Measurements from ENCODE around the gene PLEKHB1. TPM values are rescaled to one million over a fixed set of nuclear protein-coding genes. Genes with fewer than 3 reads are reported as not detected.

PLEKHB1 gene
- total RNA-seq, 4 donors from 2014 or later: 0.22 to 5.6 (median 2.2) TPM

DNA sequence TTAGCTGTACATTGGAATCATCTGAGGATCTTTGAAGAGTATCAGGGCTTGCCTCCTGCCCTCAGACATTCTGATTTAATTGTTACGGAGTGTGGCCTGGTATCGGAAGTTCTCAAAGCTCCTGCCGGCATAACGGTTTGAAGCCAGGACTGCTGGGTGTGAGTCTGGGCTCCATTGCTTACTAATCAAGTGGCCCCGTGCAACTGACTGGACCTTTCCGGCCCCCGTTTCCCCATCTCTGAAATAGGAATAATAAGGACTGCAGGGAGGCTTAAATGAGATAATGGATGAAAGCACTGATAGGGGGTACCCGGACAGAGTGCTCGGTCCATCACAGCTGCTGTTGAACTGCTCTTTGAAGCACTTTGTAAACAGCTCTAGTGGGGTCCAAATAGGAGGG, 1.7 kb downstream of the PLEKHB1 start:
- Histone ChIP-seq H3K36me3 (no peaks in the 10 kb centered on the region), H3K4me1 (peaks cover 8 to 16% (median 9%) of the 10 kb centered on the region in 3 donors), H3K27ac (no peak overlapping the region), H3K4me3 (peak overlapping the region in 1 of 4 donors; percentile 59), H3K27me3 (peaks cover 0 to 38% (median 0%) of the 10 kb centered on the region in 4 donors), H3K9me3 (no peaks in the 10 kb centered on the region)
- intact Hi-C loops (cut with DNase I): no loop called here
- DNase-seq: no peak
- TF ChIP-seq POLR2A (IDR thresholded peaks at IDR 0.05): no peak
- WGBS, 2 donors: 91 to 93% methylated on average over 9 of the region's 9 CpGs

DNA sequence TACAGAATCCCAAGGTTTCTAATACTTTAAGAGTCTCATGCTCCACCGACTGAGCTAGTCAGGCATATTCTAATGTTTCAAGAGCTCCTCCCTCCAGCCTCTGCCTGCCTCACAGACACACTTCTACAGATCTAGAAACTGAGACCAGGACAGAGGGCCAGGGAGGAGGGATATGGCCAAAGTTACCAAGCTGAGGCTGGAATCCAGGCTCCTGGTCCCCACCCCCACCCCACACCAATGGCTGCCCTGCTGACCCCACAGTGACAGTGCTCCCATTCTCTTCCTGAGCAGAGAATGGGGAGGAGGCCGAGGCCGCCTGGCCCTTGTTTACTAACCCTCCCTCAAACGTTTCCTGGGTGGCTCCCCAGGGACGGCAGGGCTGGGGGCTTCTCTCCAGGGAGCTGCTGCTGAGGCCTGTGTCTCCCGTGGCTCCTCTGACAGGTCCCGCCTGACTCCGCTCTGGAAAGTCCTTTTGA, 2.2 kb downstream of the PLEKHB1 start:
- no peak for DNase-seq
- TF ChIP-seq POLR2A (IDR thresholded peaks at IDR 0.05) (no peak), CTCF (IDR thresholded peaks at IDR 0.05) (no peak)
- H3K27me3 ChIP-seq: peaks cover 0 to 38% (median 0%) of the 10 kb centered on the region in 4 donors
- intact Hi-C loops (cut with DNase I): no loop called here
- 43 to 70% methylated on average over 1 of the region's 8 CpGs for WGBS, 2 donors
- no peaks in the 10 kb centered on the region for H3K9me3 ChIP-seq
- no peaks in the 10 kb centered on the region for H3K36me3 ChIP-seq
- H3K27ac ChIP-seq: no peak overlapping the region
- peaks cover 8 to 16% (median 9%) of the 10 kb centered on the region in 3 donors for H3K4me1 ChIP-seq
- H3K4me3 ChIP-seq: no peak overlapping the region

GRCh38 chr11:73649206-73649605, 2.8 kb downstream of the PLEKHB1 start:
- intact Hi-C loops (cut with DNase I): no loop called here
- no peaks in the 10 kb centered on the region for H3K36me3 ChIP-seq
- peaks cover 8 to 16% (median 9%) of the 10 kb centered on the region in 3 donors for H3K4me1 ChIP-seq
- H3K27ac ChIP-seq: no peak overlapping the region
- no peak overlapping the region for H3K4me3 ChIP-seq
- TF ChIP-seq CTCF (IDR thresholded peaks at IDR 0.05) (no peak), POLR2A (IDR thresholded peaks at IDR 0.05) (no peak)
- no peaks in the 10 kb centered on the region for H3K9me3 ChIP-seq
- peaks cover 0 to 32% (median 0%) of the 10 kb centered on the region in 4 donors for H3K27me3 ChIP-seq
- WGBS, 2 donors: 70 to 82% methylated on average over 7 of the region's 9 CpGs
- no peak for DNase-seq

DNA sequence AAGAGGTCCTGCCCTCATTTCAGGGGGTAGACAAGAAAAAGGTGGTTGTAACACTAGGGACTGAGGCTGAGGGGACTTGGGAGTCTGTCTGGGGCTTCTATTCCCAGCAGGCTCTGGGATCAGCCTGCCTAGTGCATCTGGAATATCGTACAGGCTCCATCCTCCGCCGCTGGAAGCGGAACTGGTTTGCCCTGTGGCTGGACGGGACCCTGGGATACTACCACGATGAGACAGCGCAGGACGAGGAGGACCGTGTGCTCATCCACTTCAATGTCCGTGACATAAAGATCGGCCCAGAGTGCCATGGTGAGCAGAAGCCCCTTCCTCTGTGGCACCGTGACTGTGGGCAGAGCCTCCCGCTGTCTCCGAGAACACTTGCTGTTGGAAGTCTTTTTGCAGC, 4.0 kb downstream of the PLEKHB1 start:
- WGBS, 2 donors: 83 to 93% methylated on average over 14 of the region's 14 CpGs
- Histone ChIP-seq H3K36me3 (no peaks in the 10 kb centered on the region), H3K4me1 (peaks cover 8 to 16% (median 9%) of the 10 kb centered on the region in 3 donors), H3K27ac (no peak overlapping the region), H3K27me3 (peaks cover 0 to 23% (median 0%) of the 10 kb centered on the region in 4 donors), H3K4me3 (no peak overlapping the region), H3K9me3 (no peaks in the 10 kb centered on the region)
- no peak for TF ChIP-seq POLR2A (IDR thresholded peaks at IDR 0.05)
- TF ChIP-seq CTCF (IDR thresholded peaks at IDR 0.05): no peak
- DNase-seq: no peak
- intact Hi-C loops (cut with DNase I): loop anchor here (10.0 kb wide), 1 partner anchor 246 kb away; no protein-coding TSS in a partner anchor

DNA sequence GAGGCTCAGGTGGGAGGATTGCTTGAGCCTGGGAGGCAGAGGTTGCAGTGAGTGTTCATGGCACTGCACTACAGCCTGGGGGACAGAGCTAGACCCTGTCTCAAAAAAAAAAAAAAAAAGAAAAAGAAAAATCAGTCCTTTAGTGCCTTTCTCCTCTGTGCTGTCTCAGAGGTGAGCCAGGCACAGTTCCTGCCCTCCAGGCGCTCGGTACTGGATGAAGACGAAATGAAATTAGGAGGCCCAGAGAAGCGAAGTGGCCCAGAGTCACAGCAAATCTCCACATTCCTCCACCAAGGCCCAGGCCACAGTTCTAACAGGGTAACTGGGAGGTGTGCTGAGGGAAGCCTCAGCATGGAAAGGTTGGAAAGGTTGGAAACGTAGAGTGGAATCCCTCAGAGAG, 4.9 kb downstream of the PLEKHB1 start:
- WGBS, 2 donors: 86 to 90% methylated on average over 5 of the region's 5 CpGs
- peaks cover 8 to 16% (median 9%) of the 10 kb centered on the region in 3 donors for H3K4me1 ChIP-seq
- peaks cover 0 to 15% (median 0%) of the 10 kb centered on the region in 4 donors for H3K27me3 ChIP-seq
- H3K36me3 ChIP-seq: no peaks in the 10 kb centered on the region
- H3K27ac ChIP-seq: no peak overlapping the region
- TF ChIP-seq CTCF (IDR thresholded peaks at IDR 0.05) (no peak), POLR2A (IDR thresholded peaks at IDR 0.05) (no peak)
- DNase-seq: no peak
- intact Hi-C loops (cut with DNase I): loop anchor here (10.0 kb wide), 1 partner anchor 246 kb away; no protein-coding TSS in a partner anchor
- H3K4me3 ChIP-seq: no peak overlapping the region
- no peaks in the 10 kb centered on the region for H3K9me3 ChIP-seq
